ENCODE results near the gene CHID1. TPM values are rescaled to one million over a fixed set of nuclear protein-coding genes. Genes with fewer than 3 reads are reported as not detected.

The CHID1 gene
- polyA plus RNA-seq, 1 donor from 2014 or later: 51.2 TPM

DNA sequence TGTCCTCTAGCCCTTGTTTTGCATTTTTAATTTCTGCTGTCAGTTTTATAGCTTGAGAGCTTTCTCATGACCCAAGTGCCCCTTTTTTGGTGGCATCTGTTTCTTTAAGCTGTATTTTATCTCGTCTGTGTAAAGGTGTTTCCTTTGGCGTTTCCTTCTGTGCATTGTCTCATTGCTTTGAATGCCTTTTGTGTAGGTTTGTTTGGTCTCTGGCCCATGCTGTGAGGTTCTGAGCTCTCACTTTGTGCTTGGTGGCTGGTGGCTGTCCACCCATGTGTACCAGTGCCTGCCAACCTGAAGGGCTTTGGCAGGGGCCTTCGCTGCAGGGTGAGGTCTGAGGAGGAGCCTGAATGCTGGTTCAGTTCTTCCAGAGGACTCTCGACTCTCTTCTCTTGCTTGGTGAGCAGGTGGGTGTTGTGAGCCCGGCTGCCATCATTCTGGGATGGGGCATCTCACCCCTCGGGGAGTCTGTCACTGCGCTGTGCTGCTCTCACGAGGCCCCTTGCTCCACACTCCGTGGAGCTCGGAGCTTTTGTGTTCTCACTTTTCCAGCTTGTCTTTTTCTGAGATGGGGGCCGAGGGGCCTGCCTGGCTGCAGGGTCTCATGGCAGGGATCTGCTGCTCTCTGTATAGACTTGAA lies 30.0 kb upstream of the CHID1 start:
- Histone ChIP-seq H3K36me3 (ENCODE audit: insufficient read depth, low read length) (no peaks in the 10 kb centered on the region), H3K9me3 (ENCODE audit: low read length) (no peaks in the 10 kb centered on the region), H3F3A (ENCODE audit: insufficient read depth, low read length, poor library complexity, severe bottlenecking) (no peaks in the 10 kb centered on the region), H3K9me2 (ENCODE audit: insufficient read depth, low read length) (no peaks in the 10 kb centered on the region), H3K27ac (ENCODE audit: low read length) (no peak overlapping the region), H2AFZ (ENCODE audit: low read depth, low read length) (no peak overlapping the region), H3K4me2 (ENCODE audit: low read length) (no peak overlapping the region), H3K9ac (ENCODE audit: low read length) (no peak overlapping the region), H3K79me2 (replicated peaks; ENCODE audit: insufficient read depth, low read length) (peaks cover 66% of the 10 kb centered on the region), H3K4me3 (ENCODE audit: low read length) (no peak overlapping the region), H4K20me1 (ENCODE audit: insufficient read depth) (no peaks in the 10 kb centered on the region), H3K27me3 (ENCODE audit: insufficient read depth, low read depth, low read length) (no peaks in the 10 kb centered on the region)
- no peak for TF ChIP-seq SMC3 (conservative IDR thresholded peaks at IDR 0.05; ENCODE audit: poor library complexity)
- TF ChIP-seq, protein P1, sequence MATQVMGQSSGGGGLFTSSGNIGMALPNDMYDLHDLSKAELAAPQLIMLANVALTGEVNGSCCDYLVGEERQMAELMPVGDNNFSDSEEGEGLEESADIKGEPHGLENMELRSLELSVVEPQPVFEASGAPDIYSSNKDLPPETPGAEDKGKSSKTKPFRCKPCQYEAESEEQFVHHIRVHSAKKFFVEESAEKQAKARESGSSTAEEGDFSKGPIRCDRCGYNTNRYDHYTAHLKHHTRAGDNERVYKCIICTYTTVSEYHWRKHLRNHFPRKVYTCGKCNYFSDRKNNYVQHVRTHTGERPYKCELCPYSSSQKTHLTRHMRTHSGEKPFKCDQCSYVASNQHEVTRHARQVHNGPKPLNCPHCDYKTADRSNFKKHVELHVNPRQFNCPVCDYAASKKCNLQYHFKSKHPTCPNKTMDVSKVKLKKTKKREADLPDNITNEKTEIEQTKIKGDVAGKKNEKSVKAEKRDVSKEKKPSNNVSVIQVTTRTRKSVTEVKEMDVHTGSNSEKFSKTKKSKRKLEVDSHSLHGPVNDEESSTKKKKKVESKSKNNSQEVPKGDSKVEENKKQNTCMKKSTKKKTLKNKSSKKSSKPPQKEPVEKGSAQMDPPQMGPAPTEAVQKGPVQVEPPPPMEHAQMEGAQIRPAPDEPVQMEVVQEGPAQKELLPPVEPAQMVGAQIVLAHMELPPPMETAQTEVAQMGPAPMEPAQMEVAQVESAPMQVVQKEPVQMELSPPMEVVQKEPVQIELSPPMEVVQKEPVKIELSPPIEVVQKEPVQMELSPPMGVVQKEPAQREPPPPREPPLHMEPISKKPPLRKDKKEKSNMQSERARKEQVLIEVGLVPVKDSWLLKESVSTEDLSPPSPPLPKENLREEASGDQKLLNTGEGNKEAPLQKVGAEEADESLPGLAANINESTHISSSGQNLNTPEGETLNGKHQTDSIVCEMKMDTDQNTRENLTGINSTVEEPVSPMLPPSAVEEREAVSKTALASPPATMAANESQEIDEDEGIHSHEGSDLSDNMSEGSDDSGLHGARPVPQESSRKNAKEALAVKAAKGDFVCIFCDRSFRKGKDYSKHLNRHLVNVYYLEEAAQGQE (IDR thresholded peaks at IDR 0.05; ENCODE audit: borderline replicate concordance): no peak

DNA sequence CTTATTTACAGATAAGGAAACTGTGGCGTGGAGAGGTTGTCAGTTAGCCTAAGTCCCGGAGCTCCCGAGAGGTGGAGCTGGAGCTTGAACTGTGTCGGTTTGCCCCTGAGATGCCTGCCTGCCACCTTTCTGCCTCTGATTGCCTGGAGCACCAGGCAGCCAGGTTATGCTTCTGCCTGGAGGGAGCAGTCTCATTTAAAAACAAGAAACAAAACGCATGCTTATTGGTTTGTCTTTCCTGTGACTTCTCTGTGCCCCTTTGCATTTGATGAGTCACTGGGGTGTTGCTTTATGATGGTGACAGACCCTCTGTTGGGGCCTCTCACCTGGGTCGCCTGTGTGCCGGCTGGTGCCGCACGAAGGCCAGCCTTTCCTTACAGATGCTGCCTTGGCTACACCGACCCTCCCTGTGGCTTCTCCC lies 27.2 kb upstream of the CHID1 start:
- H3K4me3 ChIP-seq (ENCODE audit: low read length): no peak overlapping the region
- H3K9me2 ChIP-seq (ENCODE audit: insufficient read depth, low read length): no peaks in the 10 kb centered on the region
- no peak overlapping the region for H2AFZ ChIP-seq (ENCODE audit: low read depth, low read length)
- peaks cover 74% of the 10 kb centered on the region for H3K79me2 ChIP-seq (replicated peaks; ENCODE audit: insufficient read depth, low read length)
- no peak overlapping the region for H3K4me2 ChIP-seq (ENCODE audit: low read length)
- no peak overlapping the region for H3K9ac ChIP-seq (ENCODE audit: low read length)
- no peaks in the 10 kb centered on the region for H3K9me3 ChIP-seq (ENCODE audit: low read length)
- no peaks in the 10 kb centered on the region for H3K36me3 ChIP-seq (ENCODE audit: insufficient read depth, low read length)
- no peak overlapping the region for H3K27ac ChIP-seq (ENCODE audit: low read length)
- no peaks in the 10 kb centered on the region for H3K27me3 ChIP-seq (ENCODE audit: insufficient read depth, low read depth, low read length)
- H3F3A ChIP-seq (ENCODE audit: insufficient read depth, low read length, poor library complexity, severe bottlenecking): no peaks in the 10 kb centered on the region
- TF ChIP-seq, protein P1 (IDR thresholded peaks at IDR 0.05; ENCODE audit: borderline replicate concordance): no peak
- TF ChIP-seq TAF1 (IDR thresholded peaks at IDR 0.05; ENCODE audit: low read depth) (no peak), SMC3 (conservative IDR thresholded peaks at IDR 0.05; ENCODE audit: poor library complexity) (no peak), RAD21 (conservative IDR thresholded peaks at IDR 0.05) (no peak), MXI1 (conservative IDR thresholded peaks at IDR 0.05; ENCODE audit: poor library complexity, severe bottlenecking) (no peak), EZH2 (IDR thresholded peaks at IDR 0.05; ENCODE audit: borderline replicate concordance, insufficient read depth, low read length, poor library complexity, severe bottlenecking) (no peak), POLR2AphosphoS5 (IDR thresholded peaks at IDR 0.05) (no peak), EP300 (conservative IDR thresholded peaks at IDR 0.05; ENCODE audit: poor library complexity, severe bottlenecking) (no peak)
- H4K20me1 ChIP-seq (ENCODE audit: insufficient read depth): no peaks in the 10 kb centered on the region

Measured in neural cell (in vitro differentiated cells).